ENCODE data around the gene DSC2.

Gene DSC2

GRCh38 chr18:31116853-31117595 lies 14.8 kb upstream of the DSC2 start:
- no peaks in the 10 kb centered on the region for H3K9me3 ChIP-seq (ENCODE audit: insufficient read depth, low read depth, low read length)
- no peaks in the 10 kb centered on the region for H3K36me3 ChIP-seq (ENCODE audit: insufficient read depth, low read length)
- no peak overlapping the region for H3K27ac ChIP-seq (ENCODE audit: low read depth, low read length)
- H3K9ac ChIP-seq (ENCODE audit: low read depth, low read length), result no peak overlapping the region
- H3K27me3 ChIP-seq (ENCODE audit: insufficient read depth, low read length), result no peaks in the 10 kb centered on the region
- 87% methylated on average over 2 of the region's 2 CpGs for WGBS
- H3K4me3 ChIP-seq (ENCODE audit: low read length), result no peak overlapping the region
- H3K4me1 ChIP-seq (ENCODE audit: insufficient read depth, low read length), result no peaks in the 10 kb centered on the region; the same call in 1 of the 2 replicates

- Histone ChIP-seq H3K36me3 (ENCODE audit: insufficient read depth, low read length) (no peaks in the 10 kb centered on the region), H3K4me3 (ENCODE audit: low read length) (no peak overlapping the region), H3K9me3 (ENCODE audit: insufficient read depth, low read depth, low read length) (no peaks in the 10 kb centered on the region), H3K27ac (ENCODE audit: low read depth, low read length) (no peak overlapping the region), H3K9ac (ENCODE audit: low read depth, low read length) (no peak overlapping the region), H3K4me1 (ENCODE audit: insufficient read depth, low read length) (no peaks in the 10 kb centered on the region), H3K27me3 (ENCODE audit: insufficient read depth, low read length) (no peaks in the 10 kb centered on the region)
- 97% methylated on average over 2 of the region's 2 CpGs for WGBS
Measured at GRCh38 chr18:31112804-31113203, 10.6 kb upstream of the DSC2 start.

GRCh38 chr18:31105733-31106132 lies 3.5 kb upstream of the DSC2 start:
- H3K9me3 ChIP-seq (ENCODE audit: insufficient read depth, low read depth, low read length), result no peaks in the 10 kb centered on the region
- no peak overlapping the region for H3K27ac ChIP-seq (ENCODE audit: low read depth, low read length)
- 91% methylated on average over 3 of the region's 3 CpGs for WGBS
- H3K4me1 ChIP-seq (ENCODE audit: insufficient read depth, low read length), result peaks cover 16% of the 10 kb centered on the region
- H3K4me3 ChIP-seq (ENCODE audit: low read length), result no peak overlapping the region
- H3K9ac ChIP-seq (ENCODE audit: low read depth, low read length), result no peak overlapping the region
- H3K36me3 ChIP-seq (ENCODE audit: insufficient read depth, low read length), result no peaks in the 10 kb centered on the region
- no peaks in the 10 kb centered on the region for H3K27me3 ChIP-seq (ENCODE audit: insufficient read depth, low read length)

GRCh38 chr18:31104444-31104843 lies 2.2 kb upstream of the DSC2 start:
- no peaks in the 10 kb centered on the region for H3K27me3 ChIP-seq (ENCODE audit: insufficient read depth, low read length)
- no peak overlapping the region for H3K9ac ChIP-seq (ENCODE audit: low read depth, low read length)
- WGBS, result 88% methylated on average over 3 of the region's 3 CpGs
- no peak overlapping the region for H3K4me3 ChIP-seq (ENCODE audit: low read length)
- no peaks in the 10 kb centered on the region for H3K9me3 ChIP-seq (ENCODE audit: insufficient read depth, low read depth, low read length)
- no peak overlapping the region for H3K27ac ChIP-seq (ENCODE audit: low read depth, low read length)
- no peaks in the 10 kb centered on the region for H3K36me3 ChIP-seq (ENCODE audit: insufficient read depth, low read length)
- H3K4me1 ChIP-seq (ENCODE audit: insufficient read depth, low read length), result peaks cover 24% of the 10 kb centered on the region

GRCh38 chr18:31103423-31103822 lies 1.2 kb upstream of the DSC2 start:
- H3K36me3 ChIP-seq (ENCODE audit: insufficient read depth, low read length), result no peaks in the 10 kb centered on the region
- H3K9ac ChIP-seq (ENCODE audit: low read depth, low read length), result no peak overlapping the region
- WGBS, result 84% methylated on average over 3 of the region's 3 CpGs
- no peak overlapping the region for H3K4me3 ChIP-seq (ENCODE audit: low read length)
- H3K27me3 ChIP-seq (ENCODE audit: insufficient read depth, low read length), result no peaks in the 10 kb centered on the region
- H3K9me3 ChIP-seq (ENCODE audit: insufficient read depth, low read depth, low read length), result no peaks in the 10 kb centered on the region
- peaks cover 27% of the 10 kb centered on the region for H3K4me1 ChIP-seq (ENCODE audit: insufficient read depth, low read length)
- no peak overlapping the region for H3K27ac ChIP-seq (ENCODE audit: low read depth, low read length)

- H3K9me3 ChIP-seq (ENCODE audit: insufficient read depth, low read depth, low read length), result no peaks in the 10 kb centered on the region
- no peak overlapping the region for H3K27ac ChIP-seq (ENCODE audit: low read depth, low read length)
- H3K4me3 ChIP-seq (ENCODE audit: low read length), result peak overlapping the region; percentile 94
- no peaks in the 10 kb centered on the region for H3K27me3 ChIP-seq (ENCODE audit: insufficient read depth, low read length)
- 58% methylated on average over 2 of the region's 2 CpGs for WGBS
- H3K9ac ChIP-seq (ENCODE audit: low read depth, low read length), result no peak overlapping the region
- H3K36me3 ChIP-seq (ENCODE audit: insufficient read depth, low read length), result no peaks in the 10 kb centered on the region
- H3K4me1 ChIP-seq (ENCODE audit: insufficient read depth, low read length), result peaks cover 27% of the 10 kb centered on the region
Measured at GRCh38 chr18:31102941-31103340, 720 bp upstream of the DSC2 start.

- Histone ChIP-seq H3K9ac (ENCODE audit: low read depth, low read length) (peak overlapping the region; percentile 93), H3K36me3 (ENCODE audit: insufficient read depth, low read length) (no peaks in the 10 kb centered on the region), H3K27me3 (ENCODE audit: insufficient read depth, low read length) (no peaks in the 10 kb centered on the region), H3K27ac (ENCODE audit: low read depth, low read length) (peak overlapping the region; percentile 96), H3K9me3 (ENCODE audit: insufficient read depth, low read depth, low read length) (no peaks in the 10 kb centered on the region), H3K4me1 (ENCODE audit: insufficient read depth, low read length) (peaks cover 27% of the 10 kb centered on the region), H3K4me3 (ENCODE audit: low read length) (peak overlapping the region; percentile 94)
- WGBS, result under 1% methylated on average over 72 of the region's 72 CpGs
Measured at GRCh38 chr18:31101183-31102024, 817 bp downstream of the DSC2 start.

- H3K27ac ChIP-seq (ENCODE audit: low read depth, low read length), result peak overlapping the region; percentile 96
- H3K27me3 ChIP-seq (ENCODE audit: insufficient read depth, low read length), result no peaks in the 10 kb centered on the region
- under 1% methylated on average over 19 of the region's 23 CpGs for WGBS
- H3K9me3 ChIP-seq (ENCODE audit: insufficient read depth, low read depth, low read length), result no peaks in the 10 kb centered on the region
- H3K9ac ChIP-seq (ENCODE audit: low read depth, low read length), result peak overlapping the region; percentile 93
- H3K4me1 ChIP-seq (ENCODE audit: insufficient read depth, low read length), result peaks cover 27% of the 10 kb centered on the region
- H3K36me3 ChIP-seq (ENCODE audit: insufficient read depth, low read length), result no peaks in the 10 kb centered on the region
- H3K4me3 ChIP-seq (ENCODE audit: low read length), result peak overlapping the region; percentile 94
Measured at GRCh38 chr18:31100436-31101182, 1.6 kb downstream of the DSC2 start.

- Histone ChIP-seq H3K4me1 (ENCODE audit: insufficient read depth, low read length) (peaks cover 27% of the 10 kb centered on the region), H3K36me3 (ENCODE audit: insufficient read depth, low read length) (no peaks in the 10 kb centered on the region), H3K27me3 (ENCODE audit: insufficient read depth, low read length) (no peaks in the 10 kb centered on the region), H3K9ac (ENCODE audit: low read depth, low read length) (peak overlapping the region; percentile 93; the same call in 1 of the 2 replicates), H3K4me3 (ENCODE audit: low read length) (peak overlapping the region; percentile 94), H3K9me3 (ENCODE audit: insufficient read depth, low read depth, low read length) (no peaks in the 10 kb centered on the region), H3K27ac (ENCODE audit: low read depth, low read length) (no peak overlapping the region)
- WGBS, result 78% methylated on average over 9 of the region's 10 CpGs
Measured at GRCh38 chr18:31099450-31100230, 2.6 kb downstream of the DSC2 start.

- Histone ChIP-seq H3K9ac (ENCODE audit: low read depth, low read length) (no peak overlapping the region), H3K9me3 (ENCODE audit: insufficient read depth, low read depth, low read length) (no peaks in the 10 kb centered on the region), H3K27ac (ENCODE audit: low read depth, low read length) (no peak overlapping the region), H3K4me1 (ENCODE audit: insufficient read depth, low read length) (peaks cover 27% of the 10 kb centered on the region), H3K4me3 (ENCODE audit: low read length) (no peak overlapping the region), H3K36me3 (ENCODE audit: insufficient read depth, low read length) (no peaks in the 10 kb centered on the region), H3K27me3 (ENCODE audit: insufficient read depth, low read length) (no peaks in the 10 kb centered on the region)
Measured at GRCh38 chr18:31098878-31099277, 3.3 kb downstream of the DSC2 start.
